CD4-positive, alpha-beta T cell treated with Interleukin-15 for 4 hours (primary cell): ENCODE data around the gene PRKAG1.

Experiments
- DNase-seq: peaks from one replicate; pipeline ENCODE4 v3.0.0-alpha.2; 2020; ENCODE audit warnings: low spot score

Gene PRKAG1

GRCh38 chr12:49049566-49050224 is 31.1 kb upstream of the PRKAG1 start:
- no peak for DNase-seq

- no peak for DNase-seq
Observed at GRCh38 chr12:49048953-49049352, 30.4 kb upstream of the PRKAG1 start.

- DNase-seq = no peak
Observed at GRCh38 chr12:49046129-49046895, 27.7 kb upstream of the PRKAG1 start.

- DNase-seq = no peak
Observed at GRCh38 chr12:49044660-49045059, 26.1 kb upstream of the PRKAG1 start.

GRCh38 chr12:49043856-49044258 is 25.3 kb upstream of the PRKAG1 start:
- peak; percentile 82 for DNase-seq

- DNase-seq = no peak
Observed at GRCh38 chr12:49043241-49043640, 24.7 kb upstream of the PRKAG1 start.

GRCh38 chr12:49041881-49042484 is 23.4 kb upstream of the PRKAG1 start:
- no peak for DNase-seq

GRCh38 chr12:49041036-49041880 is 22.7 kb upstream of the PRKAG1 start:
- no peak for DNase-seq

- DNase-seq = no peak
Observed at GRCh38 chr12:49040364-49040855, 21.8 kb upstream of the PRKAG1 start.

GRCh38 chr12:49039421-49040363 is 21.1 kb upstream of the PRKAG1 start:
- DNase-seq = no peak

- DNase-seq = no peak
Observed at GRCh38 chr12:49038291-49038955, 19.8 kb upstream of the PRKAG1 start.

- no peak for DNase-seq
Observed at GRCh38 chr12:49037947-49038237, 19.3 kb upstream of the PRKAG1 start.

GRCh38 chr12:49037111-49037946 is 18.8 kb upstream of the PRKAG1 start:
- DNase-seq = no peak

GRCh38 chr12:49036029-49036428 is 17.5 kb upstream of the PRKAG1 start:
- no peak for DNase-seq

- no peak for DNase-seq
Observed at GRCh38 chr12:49034286-49034622, 15.7 kb upstream of the PRKAG1 start.

- DNase-seq = no peak
Observed at GRCh38 chr12:49033611-49034285, 15.2 kb upstream of the PRKAG1 start.

- DNase-seq = no peak
Observed at GRCh38 chr12:49032679-49033447, 14.3 kb upstream of the PRKAG1 start.

- DNase-seq = no peak
Observed at GRCh38 chr12:49032276-49032675, 13.7 kb upstream of the PRKAG1 start.
